Kidney glomerular epithelial cell (primary cell): Measurements from ENCODE around the gene PDE7B.

ENCODE experiments used
- DNase-seq: peaks from one replicate; lab custom pipeline; 2025; lab: John Stamatoyannopoulos, UW

PDE7B gene

DNA sequence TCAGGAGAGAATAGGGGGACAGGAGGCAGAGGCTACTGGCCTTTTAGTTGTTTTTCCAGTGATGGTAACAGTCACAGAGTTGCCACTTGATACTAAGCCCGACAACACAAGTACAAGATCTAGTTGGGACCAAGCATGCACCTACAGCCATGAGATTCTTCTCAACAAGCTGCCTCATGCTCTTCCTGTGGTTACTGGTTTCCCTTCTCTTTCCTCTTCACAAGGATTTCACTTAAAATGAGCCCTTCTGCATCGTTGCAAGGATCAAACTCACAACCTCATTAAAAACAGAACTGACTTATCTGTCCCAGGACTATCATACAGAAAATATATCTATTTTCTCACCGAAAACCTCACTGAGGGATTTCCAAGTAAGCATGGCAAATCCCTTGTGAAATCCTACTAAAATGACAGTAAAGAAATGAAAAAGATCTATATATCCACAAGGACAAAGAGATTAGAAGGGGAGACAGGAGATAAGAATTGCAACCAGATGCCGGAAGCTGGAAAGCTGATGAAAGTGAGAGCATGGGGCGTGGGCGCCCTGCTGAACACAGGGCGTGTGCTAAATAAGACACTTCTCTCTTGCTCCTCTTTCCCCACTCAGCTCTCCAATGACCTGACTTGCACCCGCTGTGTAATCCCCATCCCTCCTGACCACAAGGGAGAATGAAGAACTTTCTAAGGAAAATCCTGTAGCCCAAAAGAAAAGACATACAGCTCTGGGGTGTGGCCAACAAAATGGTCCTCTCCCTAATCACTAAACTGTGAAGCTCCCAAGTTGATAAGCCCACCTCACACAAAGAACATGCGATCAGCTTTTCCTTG, 385.2 kb downstream of the PDE7B start:
- DNase-seq, result no peak

- DNase-seq, result no peak
Measured at GRCh38 chr6:136244061-136244616, 392.6 kb downstream of the PDE7B start.
